Kidney epithelial cell (primary cell): Measurements from ENCODE around the gene RPA3. TPM values are rescaled to one million over a fixed set of nuclear protein-coding genes. Genes with fewer than 3 reads are reported as not detected.

ENCODE experiments used
- DNase-seq: peaks from one replicate; pipeline ENCODE4 v3.0.0-alpha.2; 2010; ENCODE audit warnings: low read depth
- H3K27me3 ChIP-seq: 2 replicates; pipeline ENCODE4 v1.6.0; 2011; ENCODE audit warnings: low read length; ENCODE audit not compliant: control insufficient read depth, insufficient read depth
- H3K36me3 ChIP-seq: 2 replicates; pipeline ENCODE4 v1.5.1; 2011; ENCODE audit warnings: low read length; ENCODE audit not compliant: control insufficient read depth, insufficient read depth
- H3K4me3 ChIP-seq: 2 replicates; pipeline ENCODE4 v1.5.1; 2011; ENCODE audit warnings: low read depth, mild to moderate bottlenecking, control low read depth, low read length
- total RNA-seq: library from RNA; depleted of rRNA; stranded (reverse); fragments of >200 nt; gene quantifications from 2 replicates; pipeline ENCODE4 v1.2.3, GENCODE V29; 2015
- TF ChIP-seq, protein P1 (sequence below): IDR thresholded peaks from 2 replicates; pipeline ENCODE4 v1.5.1; 2011; ENCODE audit warnings: mild to moderate bottlenecking, moderate library complexity, low read length, control low read depth, inconsistent platforms; ENCODE audit not compliant: insufficient read depth, poor library complexity, severe bottlenecking

RPA3 gene
- total RNA-seq, 1 donor from 2014 or later, result 21.2 TPM

DNA sequence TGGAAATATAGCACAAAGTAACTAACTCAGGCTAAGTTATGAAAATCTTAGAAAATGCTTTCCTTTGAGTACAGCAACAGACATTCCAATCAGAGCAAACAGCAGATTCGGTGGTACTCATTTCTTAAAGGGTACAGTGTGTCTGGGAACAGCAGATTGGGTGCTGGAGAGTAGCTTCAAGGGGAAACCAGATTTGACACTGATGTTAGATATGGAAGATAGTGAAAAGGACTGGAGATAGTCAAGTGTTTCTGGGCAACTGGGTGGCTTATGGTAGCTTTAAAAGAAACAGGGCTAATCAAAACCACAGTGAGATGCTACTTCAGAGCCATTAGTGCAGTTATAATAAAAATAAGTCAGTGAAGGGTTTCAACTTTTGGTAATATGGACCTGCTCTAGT is 89.9 kb downstream of the RPA3 start:
- DNase-seq, result no peak
- TF ChIP-seq, protein P1, sequence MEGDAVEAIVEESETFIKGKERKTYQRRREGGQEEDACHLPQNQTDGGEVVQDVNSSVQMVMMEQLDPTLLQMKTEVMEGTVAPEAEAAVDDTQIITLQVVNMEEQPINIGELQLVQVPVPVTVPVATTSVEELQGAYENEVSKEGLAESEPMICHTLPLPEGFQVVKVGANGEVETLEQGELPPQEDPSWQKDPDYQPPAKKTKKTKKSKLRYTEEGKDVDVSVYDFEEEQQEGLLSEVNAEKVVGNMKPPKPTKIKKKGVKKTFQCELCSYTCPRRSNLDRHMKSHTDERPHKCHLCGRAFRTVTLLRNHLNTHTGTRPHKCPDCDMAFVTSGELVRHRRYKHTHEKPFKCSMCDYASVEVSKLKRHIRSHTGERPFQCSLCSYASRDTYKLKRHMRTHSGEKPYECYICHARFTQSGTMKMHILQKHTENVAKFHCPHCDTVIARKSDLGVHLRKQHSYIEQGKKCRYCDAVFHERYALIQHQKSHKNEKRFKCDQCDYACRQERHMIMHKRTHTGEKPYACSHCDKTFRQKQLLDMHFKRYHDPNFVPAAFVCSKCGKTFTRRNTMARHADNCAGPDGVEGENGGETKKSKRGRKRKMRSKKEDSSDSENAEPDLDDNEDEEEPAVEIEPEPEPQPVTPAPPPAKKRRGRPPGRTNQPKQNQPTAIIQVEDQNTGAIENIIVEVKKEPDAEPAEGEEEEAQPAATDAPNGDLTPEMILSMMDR, result no peak
- Histone ChIP-seq H3K27me3 (no peaks in the 10 kb centered on the region), H3K36me3 (no peaks in the 10 kb centered on the region), H3K4me3 (no peak overlapping the region)

- TF ChIP-seq, protein P1, result no peak
- H3K27me3 ChIP-seq, result no peaks in the 10 kb centered on the region
- DNase-seq, result no peak
- H3K4me3 ChIP-seq, result no peak overlapping the region
- H3K36me3 ChIP-seq, result no peaks in the 10 kb centered on the region
Observed at GRCh38 chr7:7620644-7621210, 97.7 kb downstream of the RPA3 start.

DNA sequence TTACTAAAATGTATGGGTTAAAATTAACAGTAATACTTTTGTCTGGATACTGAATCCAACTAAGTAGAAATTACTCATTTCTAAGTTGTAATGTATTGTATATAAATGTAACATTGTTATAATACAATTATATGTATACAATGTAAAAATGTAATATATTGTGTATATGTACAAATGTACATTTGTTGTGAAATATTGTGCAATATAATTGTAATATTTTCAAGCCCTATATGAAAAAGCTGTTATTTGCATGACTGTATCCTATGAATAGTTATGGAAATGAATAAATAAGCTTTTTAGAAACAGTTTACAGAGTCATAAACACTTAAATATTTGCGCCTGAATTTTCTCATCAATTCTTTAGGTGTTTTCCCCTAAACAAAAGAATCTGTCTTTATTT is 98.2 kb downstream of the RPA3 start:
- TF ChIP-seq, protein P1, result no peak
- H3K36me3 ChIP-seq, result no peaks in the 10 kb centered on the region
- H3K27me3 ChIP-seq, result no peaks in the 10 kb centered on the region
- H3K4me3 ChIP-seq, result no peak overlapping the region
- DNase-seq, result no peak

DNA sequence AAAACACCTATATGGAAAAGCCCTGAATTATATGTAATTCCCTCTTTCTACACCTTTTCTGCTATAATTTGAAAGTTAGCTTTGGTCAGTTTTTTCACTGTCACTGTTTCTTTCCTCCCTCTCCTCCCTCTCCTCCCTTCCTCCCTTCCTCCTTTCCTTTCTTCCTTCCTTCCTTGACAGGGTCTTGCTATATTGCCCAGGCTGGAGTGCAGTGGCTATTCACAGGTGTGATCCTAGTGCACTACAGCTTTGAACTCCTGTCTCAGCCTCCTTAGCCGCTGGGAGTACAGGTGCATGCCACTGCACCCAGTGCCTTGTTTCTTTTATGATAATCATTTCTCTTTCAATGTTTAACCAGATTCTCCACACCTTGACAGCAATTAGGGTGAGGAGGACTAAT is 100.0 kb downstream of the RPA3 start:
- Histone ChIP-seq H3K36me3 (no peaks in the 10 kb centered on the region), H3K27me3 (no peaks in the 10 kb centered on the region), H3K4me3 (no peak overlapping the region)
- no peak for DNase-seq
- TF ChIP-seq, protein P1, result no peak

DNA sequence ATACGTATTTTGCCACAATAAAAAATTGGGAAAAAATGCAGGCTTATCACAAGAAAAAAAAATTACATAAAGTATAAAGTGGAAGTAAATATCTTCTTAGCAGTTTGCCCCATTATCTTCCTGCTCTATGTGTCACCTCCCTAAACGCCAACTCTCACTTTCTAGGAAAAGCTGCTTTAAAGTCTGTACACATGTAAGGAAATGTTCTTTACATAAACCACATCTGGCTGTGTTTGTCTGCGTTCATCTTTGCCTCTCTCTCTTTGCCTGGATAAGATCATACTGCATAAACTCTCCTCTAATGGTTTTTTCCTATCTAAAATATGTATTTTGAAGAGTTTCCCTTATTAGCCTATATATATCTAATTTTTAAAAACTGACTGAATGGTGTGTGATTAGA is 100.9 kb downstream of the RPA3 start:
- Histone ChIP-seq H3K4me3 (no peak overlapping the region), H3K27me3 (no peaks in the 10 kb centered on the region), H3K36me3 (no peaks in the 10 kb centered on the region)
- TF ChIP-seq, protein P1, result no peak
- no peak for DNase-seq
